Right lobe of liver (tissue), 4 donors: ENCODE results near the gene APRT.

Source experiments
- CTCF ChIP-seq, 4 donors: fragments of 200-600 bp in 3 of 4; fragments of 450-650 bp in 1 of 4; IDR thresholded peaks; one replicate each; pipeline versions ENCODE4 v1.5.1 to v1.8.0; 2016 to 2022; ENCODE audit warnings: antibody characterized with exemption in 4 of 4, mild to moderate bottlenecking in 2 of 4
- POLR2A ChIP-seq: fragments of 450-650 bp; IDR thresholded peaks from one replicate; pipeline ENCODE4 v1.6.1; 2017; ENCODE audit warnings: antibody characterized with exemption, mild to moderate bottlenecking
- donor health status: DM: no; HTN: no; CAD: no.
- donor health status: DM: no; HTN: no; CAD: no.
- donor health status: DM: no; HTN: yes; CAD: no.

GRCh38 chr16:88830783-88831182 is 19.1 kb upstream of the APRT start:
- TF ChIP-seq CTCF (IDR thresholded peaks at IDR 0.05) (no peak), POLR2A (no peak)
